Upper lobe of left lung (tissue), 6 donors: ENCODE data around the gene SNX5. TPM values are rescaled to one million over a fixed set of nuclear protein-coding genes. Genes with fewer than 3 reads are reported as not detected.

Experiments used
- small RNA-seq, 4 donors: library from RNA; depleted of rRNA; stranded (forward); fragments of <200 nt; gene quantifications; one replicate each; pipeline ENCODE3, GENCODE V24; 2016
- total RNA-seq, 6 donors: library from RNA; depleted of rRNA in 4 of 6; stranded (reverse); fragments of >200 nt in 4 of 6; gene quantifications; one replicate each; pipeline versions ENCODE4 v1.1.0 to v1.2.1, GENCODE V29; 2016 to 2021
- donor health status: DM: no; HTN: no; CAD: no; lungs with moderate emphysema.
- donor health status: DM: no; HTN: yes; CAD: no; lungs with severe emphysema.

The SNX5 gene
- total RNA-seq, 6 donors from 2014 or later: 72.0 to 177 (median 111) TPM

Small RNA genes lying within 50 kb of the gene (small RNA-seq; reads per million reads assigned to genes)
- gene RNU6-192P: 0 reads per million in 4 donors
- gene SNORD17: 403 to 1,009 (median 782) reads per million in 4 donors

Other genes with a start within 250 kb of the SNX5 start
- 10 to 100 TPM in 5 of 6 donors, 1 to 10 TPM in 1; 9.4 to 22.0 (median 13.3) TPM for gene MGME1, start 224 bp upstream of the SNX5 start, total RNA-seq
- gene OVOL2, start 89.1 kb upstream of the SNX5 start, total RNA-seq: 10 to 100 TPM in 4 of 6 donors, 1 to 10 TPM in 2; 6.6 to 36.7 (median 19.2) TPM
- 10 to 100 TPM in 5 of 6 donors, 1 to 10 TPM in 1; 7.3 to 13.8 (median 12.8) TPM for gene KAT14, start 169.1 kb upstream of the SNX5 start, total RNA-seq
- gene PET117, start 169.1 kb upstream of the SNX5 start, total RNA-seq: 10 to 100 TPM in 4 of 6 donors, 1 to 10 TPM in 2; 4.6 to 22.1 (median 12.3) TPM